MM.1S (cell line): ENCODE data around the gene SERPINC1.

Source experiments
- CTCF ChIP-seq: fragments of 300-600 bp; sonication (generic); IDR thresholded peaks from 2 replicates; pipeline ENCODE4 v1.5.1; 2016; ENCODE audit warnings: antibody characterized with exemption, low read length, mixed read lengths
- EZH2 ChIP-seq: fragments of 300-600 bp; sonication (generic); optimal IDR thresholded peaks from 2 replicates; pipeline ENCODE3; 2017; ENCODE audit warnings: low read depth, mild to moderate bottlenecking, antibody characterized with exemption, low read length, mixed read lengths

- no peak for TF ChIP-seq CTCF
- no peak for TF ChIP-seq EZH2
Observed at GRCh38 chr1:173900427-173900826, 16.7 kb downstream of the SERPINC1 start.
